ENCODE measurements around the gene ZNF366. TPM values are rescaled to one million over a fixed set of nuclear protein-coding genes. Genes with fewer than 3 reads are reported as not detected.

ZNF366 gene
- total RNA-seq, 1 experiment from 2014 or later = not detected

DNA sequence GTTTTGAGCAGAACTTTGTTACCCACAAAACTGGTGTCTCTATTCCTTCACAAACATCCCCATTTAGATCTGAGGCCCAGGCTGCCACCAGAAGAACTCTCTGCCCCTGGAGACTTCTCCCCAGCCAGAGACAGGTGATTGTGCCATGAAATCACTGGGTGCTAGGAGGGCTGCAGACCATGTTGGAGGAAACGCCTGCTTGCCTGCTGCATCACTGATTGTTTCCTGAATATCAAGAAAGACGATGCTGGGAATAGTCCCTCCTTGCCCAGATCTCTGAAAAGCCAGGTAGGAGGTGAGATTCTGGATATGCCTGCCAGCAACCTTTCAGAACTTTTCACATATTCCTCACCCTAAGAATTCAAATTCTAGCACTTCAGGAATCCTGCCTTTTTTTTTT, 8.1 kb downstream of the ZNF366 start:
- TF ChIP-seq FOSL1 (IDR thresholded peaks at IDR 0.05; ENCODE audit: low read depth) (no peak), EGR1 (IDR thresholded peaks at IDR 0.05; ENCODE audit: low read depth) (no peak), REST (IDR thresholded peaks at IDR 0.05; ENCODE audit: low read depth) (no peak), SIN3A (IDR thresholded peaks at IDR 0.05; ENCODE audit: low read depth) (no peak), CEBPB (IDR thresholded peaks at IDR 0.05; ENCODE audit: low read depth) (no peak), ZFX (IDR thresholded peaks at IDR 0.05) (no peak), POLR2AphosphoS5 (IDR thresholded peaks at IDR 0.05; ENCODE audit: low read depth, low read length) (no peak), ZBTB33 (IDR thresholded peaks at IDR 0.05; ENCODE audit: extremely low read depth, insufficient replicate concordance, low read length) (no peak), EZH2 (IDR thresholded peaks at IDR 0.05) (no peak), RAD21 (IDR thresholded peaks at IDR 0.05; ENCODE audit: low read depth) (no peak), YY1 (IDR thresholded peaks at IDR 0.05; ENCODE audit: extremely low read depth, insufficient replicate concordance, low read depth, low read length) (no peak), SP1 (IDR thresholded peaks at IDR 0.05; ENCODE audit: low read depth) (no peak), TCF7L2 (IDR thresholded peaks at IDR 0.05; ENCODE audit: borderline replicate concordance, extremely low read depth, insufficient read depth, insufficient read length) (no peak), CBX3 (IDR thresholded peaks at IDR 0.05; ENCODE audit: low read depth) (no peak), JUND (IDR thresholded peaks at IDR 0.05) (no peak), EZH2phosphoT487 (IDR thresholded peaks at IDR 0.05; ENCODE audit: borderline replicate concordance) (no peak), CTCF (IDR thresholded peaks at IDR 0.05 in 2 of 3, conservative IDR thresholded peaks at IDR 0.05 in 1 of 3; ENCODE audit: borderline replicate concordance in 1 of 3, insufficient read depth in 1 of 3, low read depth in 2 of 3, low read length in 2 of 3) (no peak)
- TF ChIP-seq, protein P1, sequence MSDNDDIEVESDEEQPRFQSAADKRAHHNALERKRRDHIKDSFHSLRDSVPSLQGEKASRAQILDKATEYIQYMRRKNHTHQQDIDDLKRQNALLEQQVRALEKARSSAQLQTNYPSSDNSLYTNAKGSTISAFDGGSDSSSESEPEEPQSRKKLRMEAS (IDR thresholded peaks at IDR 0.05) = no peak
- ChIA-PET CTCF (no interaction called here), RAD21 (ENCODE audit: low non-redundant PET in 1 of 2, low total read pairs in 2 of 2, uncharacterized antibody in 2 of 2, unreplicated experiment in 2 of 2) (no interaction called here), POLR2A (no interaction called here)
- BruUV-seq (replicated peaks) = no TSS peak
- no peak overlapping the region for H3K4me2 ChIP-seq (ENCODE audit: low read length)
- no peaks in the 10 kb centered on the region for H3K9me3 ChIP-seq (ENCODE audit: control insufficient read depth in 1 of 2, insufficient read depth in 1 of 2, low read depth in 1 of 2, low read length in 2 of 2)
- DNase-seq (ENCODE audit: low read depth, low spot score) (no peak), ATAC-seq (no peak)
- no peaks in the 10 kb centered on the region for H4K20me1 ChIP-seq (ENCODE audit: insufficient read depth)
- H3K4me1 ChIP-seq (ENCODE audit: control insufficient read depth in 1 of 2, insufficient read depth in 2 of 2, low read length in 2 of 2) = peaks cover 0 to 4% of the 10 kb centered on the region in 2 experiments; a peak in 1 of 4 replicates
- intact Hi-C loops (cut with micrococcal nuclease) = no loop called here
- H3K79me2 ChIP-seq (ENCODE audit: insufficient read depth, low read length) = no peaks in the 10 kb centered on the region
- no peak overlapping the region for H3K9ac ChIP-seq (ENCODE audit: low read length)
- no peak overlapping the region for H3K27ac ChIP-seq (ENCODE audit: low read depth, low read length)
- H2AFZ ChIP-seq (ENCODE audit: low read depth, low read length, poor library complexity, severe bottlenecking) = no peak overlapping the region
- no peaks in the 10 kb centered on the region for H3K36me3 ChIP-seq (ENCODE audit: control insufficient read depth in 1 of 2, insufficient read depth in 2 of 2, low read length in 2 of 2)
- H3K9me2 ChIP-seq (ENCODE audit: insufficient read depth) = no peaks in the 10 kb centered on the region
- H3K4me3 ChIP-seq (replicated peaks in 1 of 2; ENCODE audit: low read depth in 1 of 2, low read length in 2 of 2) = no peak overlapping the region
- H3K27me3 ChIP-seq (ENCODE audit: insufficient read depth, low read length) = 0 out of 2 replicates have a peak, but pooled peaks cover 6% of the 10 kb centered on the region
